Raji (cell line): ENCODE results near the gene DPYD.

Experiments used
- POLR2A ChIP-seq: IDR thresholded peaks from 2 replicates; pipeline ENCODE4 v1.6.1; 2011; ENCODE audit warnings: low read depth, low read length, control low read depth; ENCODE audit not compliant: insufficient read depth

DPYD gene

GRCh38 chr1:97073169-97073568, 847.7 kb downstream of the DPYD start:
- no peak for TF ChIP-seq POLR2A

GRCh38 chr1:97071173-97071572, 849.7 kb downstream of the DPYD start:
- no peak for TF ChIP-seq POLR2A

GRCh38 chr1:97070376-97070775, 850.5 kb downstream of the DPYD start:
- no peak for TF ChIP-seq POLR2A

GRCh38 chr1:97069312-97069711, 851.5 kb downstream of the DPYD start:
- TF ChIP-seq POLR2A: no peak

- no peak for TF ChIP-seq POLR2A
These were observed 854.0 kb downstream of the DPYD start for GRCh38 chr1:97066860-97067259.

GRCh38 chr1:97063532-97063931, 857.3 kb downstream of the DPYD start:
- TF ChIP-seq POLR2A: no peak

GRCh38 chr1:97061604-97062003, 859.2 kb downstream of the DPYD start:
- TF ChIP-seq POLR2A: no peak

- TF ChIP-seq POLR2A: no peak
These were observed 864.4 kb downstream of the DPYD start for GRCh38 chr1:97056386-97056785.

- no peak for TF ChIP-seq POLR2A
These were observed 867.6 kb downstream of the DPYD start for GRCh38 chr1:97053268-97053667.

GRCh38 chr1:97051823-97052222, 869.0 kb downstream of the DPYD start:
- no peak for TF ChIP-seq POLR2A

- no peak for TF ChIP-seq POLR2A
These were observed 870.3 kb downstream of the DPYD start for GRCh38 chr1:97050506-97050905.

GRCh38 chr1:97047421-97047793, 873.4 kb downstream of the DPYD start:
- no peak for TF ChIP-seq POLR2A

GRCh38 chr1:97046765-97047420, 873.9 kb downstream of the DPYD start:
- TF ChIP-seq POLR2A: no peak

- no peak for TF ChIP-seq POLR2A
These were observed 876.6 kb downstream of the DPYD start for GRCh38 chr1:97044159-97044760.

GRCh38 chr1:97042551-97042950, 878.3 kb downstream of the DPYD start:
- no peak for TF ChIP-seq POLR2A

- no peak for TF ChIP-seq POLR2A
These were observed 879.8 kb downstream of the DPYD start for GRCh38 chr1:97041026-97041425.

- no peak for TF ChIP-seq POLR2A
These were observed 882.4 kb downstream of the DPYD start for GRCh38 chr1:97038410-97038809.
